Stimulated activated CD8-positive, alpha-beta memory T cell treated with anti-CD3 and anti-CD28 coated beads, Interleukin-7, amount 100 ng/mL, for 1 hour (primary cell): Measurements from ENCODE around the gene NIM1K.
"Not testable (repeated sequence)": the region's sequence is repeated elsewhere in the genome, so short reads cannot be mapped to it uniquely, and the experiment has no call there.

Experiments used
- DNase-seq, 2 donors: peaks; one replicate each; pipeline ENCODE4 v3.0.0-alpha.2; 2020; ENCODE audit warnings: low read depth in 2 of 2

The NIM1K gene

GRCh38 chr5:43230707-43231106 is 38.7 kb downstream of the NIM1K start:
- no peak for DNase-seq

GRCh38 chr5:43231977-43232376 is 40.0 kb downstream of the NIM1K start:
- DNase-seq, result no peak

GRCh38 chr5:43232943-43233833 is 41.2 kb downstream of the NIM1K start:
- no peak for DNase-seq

- no peak for DNase-seq
Measured at GRCh38 chr5:43233946-43234345, 41.9 kb downstream of the NIM1K start.

- DNase-seq, result no peak
Measured at GRCh38 chr5:43236653-43237355, 44.8 kb downstream of the NIM1K start.

- no peak for DNase-seq
Measured at GRCh38 chr5:43242196-43242595, 50.2 kb downstream of the NIM1K start.

- DNase-seq, result no peak
Measured at GRCh38 chr5:43243270-43243669, 51.2 kb downstream of the NIM1K start.

- DNase-seq, result no peak
Measured at GRCh38 chr5:43244823-43245565, 53.0 kb downstream of the NIM1K start.

GRCh38 chr5:43245724-43246385 is 53.8 kb downstream of the NIM1K start:
- DNase-seq, result no peak

GRCh38 chr5:43251754-43252153 is 59.7 kb downstream of the NIM1K start:
- no peak for DNase-seq

- no peak for DNase-seq
Measured at GRCh38 chr5:43255704-43256103, 63.7 kb downstream of the NIM1K start.

- DNase-seq, result no peak
Measured at GRCh38 chr5:43256261-43256966, 64.4 kb downstream of the NIM1K start.

GRCh38 chr5:43258116-43258515 is 66.1 kb downstream of the NIM1K start:
- DNase-seq, result no peak

- DNase-seq, result not testable (repeated sequence)
Measured at GRCh38 chr5:43262269-43262668, 70.2 kb downstream of the NIM1K start.

- DNase-seq, result no peak
Measured at GRCh38 chr5:43268188-43268820, 76.3 kb downstream of the NIM1K start.

GRCh38 chr5:43270645-43271044 is 78.6 kb downstream of the NIM1K start:
- DNase-seq, result no peak

- no peak for DNase-seq
Measured at GRCh38 chr5:43273552-43273951, 81.5 kb downstream of the NIM1K start.

GRCh38 chr5:43274435-43275114 is 82.5 kb downstream of the NIM1K start:
- DNase-seq, result no peak

GRCh38 chr5:43275391-43275790 is 83.4 kb downstream of the NIM1K start:
- no peak for DNase-seq
